Activated effector memory CD4-positive, alpha-beta T cell treated with Interleukin-2 at 50 U/mL for 16 hours (primary cell): Measurements from ENCODE around the gene PPP1R9A.

ENCODE experiments used
- DNase-seq: peaks from one replicate; pipeline ENCODE4 v3.0.0-alpha.2; 2020

Gene PPP1R9A

GRCh38 chr7:95102662-95103061, 195.3 kb downstream of the PPP1R9A start:
- no peak for DNase-seq

- DNase-seq = no peak
Measured at GRCh38 chr7:95104739-95105138, 197.3 kb downstream of the PPP1R9A start.

GRCh38 chr7:95105627-95106026, 198.2 kb downstream of the PPP1R9A start:
- no peak for DNase-seq

GRCh38 chr7:95106401-95106800, 199.0 kb downstream of the PPP1R9A start:
- DNase-seq = no peak

GRCh38 chr7:95110707-95111106, 203.3 kb downstream of the PPP1R9A start:
- no peak for DNase-seq

- DNase-seq = no peak
Measured at GRCh38 chr7:95113590-95113989, 206.2 kb downstream of the PPP1R9A start.

GRCh38 chr7:95126053-95126709, 218.8 kb downstream of the PPP1R9A start:
- no peak for DNase-seq

GRCh38 chr7:95132500-95132899, 225.1 kb downstream of the PPP1R9A start:
- no peak for DNase-seq

- no peak for DNase-seq
Measured at GRCh38 chr7:95139922-95140321, 232.5 kb downstream of the PPP1R9A start.

GRCh38 chr7:95141755-95142154, 234.4 kb downstream of the PPP1R9A start:
- DNase-seq = no peak

- DNase-seq = no peak
Measured at GRCh38 chr7:95144256-95144655, 236.9 kb downstream of the PPP1R9A start.

GRCh38 chr7:95155965-95156364, 248.6 kb downstream of the PPP1R9A start:
- no peak for DNase-seq

GRCh38 chr7:95157381-95157780, 250.0 kb downstream of the PPP1R9A start:
- DNase-seq = no peak

- no peak for DNase-seq
Measured at GRCh38 chr7:95169678-95170077, 262.3 kb downstream of the PPP1R9A start.

- DNase-seq = no peak
Measured at GRCh38 chr7:95172420-95172819, 265.0 kb downstream of the PPP1R9A start.

- no peak for DNase-seq
Measured at GRCh38 chr7:95190515-95190914, 283.1 kb downstream of the PPP1R9A start.

GRCh38 chr7:95191795-95192194, 284.4 kb downstream of the PPP1R9A start:
- DNase-seq = no peak

GRCh38 chr7:95198863-95199262, 291.5 kb downstream of the PPP1R9A start:
- DNase-seq = no peak

GRCh38 chr7:95199779-95200558, 292.6 kb downstream of the PPP1R9A start:
- no peak for DNase-seq

- DNase-seq = no peak
Measured at GRCh38 chr7:95200741-95201140, 293.3 kb downstream of the PPP1R9A start.

- DNase-seq = no peak
Measured at GRCh38 chr7:95201727-95202126, 294.3 kb downstream of the PPP1R9A start.

GRCh38 chr7:95204618-95205017, 297.2 kb downstream of the PPP1R9A start:
- DNase-seq = no peak

GRCh38 chr7:95205665-95206225, 298.4 kb downstream of the PPP1R9A start:
- no peak for DNase-seq

- no peak for DNase-seq
Measured at GRCh38 chr7:95209276-95209675, 301.9 kb downstream of the PPP1R9A start.
